OCI-LY7 (cell line): ENCODE data around the gene STIM1.

ENCODE experiments used
- EZH2phosphoT487 ChIP-seq: fragments of 200-600 bp; sonication (generic); IDR thresholded peaks from 2 replicates; pipeline ENCODE4 v1.6.1; 2018; ENCODE audit warnings: low read depth, borderline replicate concordance, mild to moderate bottlenecking, mixed run types, antibody characterized with exemption, low read length, moderate library complexity, mixed read lengths
- TF ChIP-seq, protein P1 (sequence below): fragments of 200-600 bp; sonication (generic); conservative IDR thresholded peaks from 2 replicates; pipeline ENCODE4 v1.5.1; 2014; ENCODE audit warnings: mild to moderate bottlenecking, antibody characterized with exemption, low read length, moderate library complexity, mixed read lengths

DNA sequence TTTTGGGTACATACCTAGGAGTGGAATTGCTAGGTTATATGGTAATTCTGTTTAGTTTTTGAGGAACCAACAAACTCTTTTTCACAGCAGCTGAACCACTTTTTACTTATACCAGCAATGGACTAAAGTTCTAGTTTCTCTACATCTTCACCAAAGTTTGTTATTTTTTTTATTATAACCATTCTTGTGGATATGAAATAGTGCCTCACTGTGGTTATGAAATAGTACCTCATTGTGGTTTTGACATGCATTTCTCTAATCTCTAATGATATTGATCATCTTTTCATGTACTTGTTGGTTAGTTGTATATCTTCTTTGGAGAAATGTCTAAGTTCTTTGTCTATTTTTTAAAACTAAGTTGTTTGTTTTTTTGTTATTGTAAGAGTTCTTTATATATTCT, 27.2 kb downstream of the STIM1 start:
- TF ChIP-seq, protein P1, sequence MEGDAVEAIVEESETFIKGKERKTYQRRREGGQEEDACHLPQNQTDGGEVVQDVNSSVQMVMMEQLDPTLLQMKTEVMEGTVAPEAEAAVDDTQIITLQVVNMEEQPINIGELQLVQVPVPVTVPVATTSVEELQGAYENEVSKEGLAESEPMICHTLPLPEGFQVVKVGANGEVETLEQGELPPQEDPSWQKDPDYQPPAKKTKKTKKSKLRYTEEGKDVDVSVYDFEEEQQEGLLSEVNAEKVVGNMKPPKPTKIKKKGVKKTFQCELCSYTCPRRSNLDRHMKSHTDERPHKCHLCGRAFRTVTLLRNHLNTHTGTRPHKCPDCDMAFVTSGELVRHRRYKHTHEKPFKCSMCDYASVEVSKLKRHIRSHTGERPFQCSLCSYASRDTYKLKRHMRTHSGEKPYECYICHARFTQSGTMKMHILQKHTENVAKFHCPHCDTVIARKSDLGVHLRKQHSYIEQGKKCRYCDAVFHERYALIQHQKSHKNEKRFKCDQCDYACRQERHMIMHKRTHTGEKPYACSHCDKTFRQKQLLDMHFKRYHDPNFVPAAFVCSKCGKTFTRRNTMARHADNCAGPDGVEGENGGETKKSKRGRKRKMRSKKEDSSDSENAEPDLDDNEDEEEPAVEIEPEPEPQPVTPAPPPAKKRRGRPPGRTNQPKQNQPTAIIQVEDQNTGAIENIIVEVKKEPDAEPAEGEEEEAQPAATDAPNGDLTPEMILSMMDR = peak; percentile 46; the same call in 1 of the 2 replicates
- no peak for TF ChIP-seq EZH2phosphoT487
